HG03039 (cell line): Measurements from ENCODE around the gene SLC22A12.

Experiments used
- ATAC-seq: cut with Tn5 transposase; IDR thresholded peaks from one replicate; pipeline ENCODE4 v1.9.1; 2021; ENCODE audit warnings: mild to moderate bottlenecking, moderate library complexity; ENCODE audit not compliant: unreplicated experiment

Gene SLC22A12

DNA sequence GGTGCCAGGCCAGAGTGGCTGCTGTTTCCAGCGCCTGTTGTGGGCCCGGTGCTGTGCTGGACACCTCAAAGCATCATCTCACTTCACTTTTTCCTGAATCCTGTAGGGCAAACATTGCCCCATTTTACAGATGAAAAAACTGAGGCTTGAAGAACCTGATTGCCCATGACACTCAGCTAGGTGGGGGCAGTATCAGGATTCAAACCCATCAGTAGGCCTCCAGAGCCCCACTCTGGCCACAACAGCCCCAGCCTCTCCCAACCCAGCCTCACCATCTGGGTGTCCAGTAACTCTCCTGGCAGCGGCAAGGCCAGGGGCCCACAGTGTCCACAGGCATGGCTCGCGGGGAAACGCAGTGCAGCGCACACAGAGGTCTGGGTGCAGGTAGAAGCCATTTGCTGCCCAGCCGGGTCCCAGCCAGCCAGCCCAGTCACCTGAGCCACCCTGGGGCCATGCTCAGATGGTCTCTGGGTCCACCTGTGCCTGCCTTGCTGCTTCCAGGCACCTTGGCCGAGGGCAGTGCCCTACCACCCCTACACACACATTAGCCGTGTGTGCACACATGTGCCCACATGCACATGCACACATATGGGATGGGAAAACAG, 11.5 kb downstream of the SLC22A12 start:
- no peak for ATAC-seq

DNA sequence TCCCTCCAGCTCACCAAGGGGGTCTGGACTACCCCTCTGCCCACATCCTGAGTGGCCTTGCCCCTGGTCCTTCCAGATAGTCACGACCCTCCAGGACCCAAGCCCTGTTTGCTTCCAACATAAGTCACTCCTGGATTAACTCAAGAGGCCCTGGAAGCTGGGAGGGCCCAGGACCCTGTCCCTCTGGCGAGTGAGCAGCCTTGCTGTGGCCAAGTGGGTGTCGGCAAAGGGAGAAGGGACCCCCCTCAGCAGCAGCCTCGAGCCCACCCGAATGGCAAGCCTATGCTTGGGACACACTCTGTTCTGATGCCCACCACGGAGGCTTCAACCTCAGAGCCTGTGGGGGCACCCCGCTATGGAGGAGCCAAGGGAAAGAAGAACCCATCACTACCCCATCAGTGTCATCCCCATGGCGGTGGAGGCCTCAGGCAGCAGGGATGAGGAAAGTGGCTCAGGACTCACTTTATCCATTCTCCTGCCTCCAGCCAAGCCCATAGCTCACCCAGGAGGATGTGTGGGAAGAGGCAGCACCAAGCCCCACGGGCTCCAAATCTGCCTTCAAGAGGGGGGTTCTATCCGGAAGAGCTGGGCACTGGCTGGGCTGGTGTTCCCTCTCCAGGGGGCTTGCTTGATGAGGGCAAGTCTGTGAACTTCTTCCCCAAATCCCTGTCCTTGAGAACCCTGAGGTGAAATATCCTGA, 12.5 kb downstream of the SLC22A12 start:
- no peak for ATAC-seq

- ATAC-seq: no peak
Measured at GRCh38 chr11:64604458-64605243, 13.6 kb downstream of the SLC22A12 start.

DNA sequence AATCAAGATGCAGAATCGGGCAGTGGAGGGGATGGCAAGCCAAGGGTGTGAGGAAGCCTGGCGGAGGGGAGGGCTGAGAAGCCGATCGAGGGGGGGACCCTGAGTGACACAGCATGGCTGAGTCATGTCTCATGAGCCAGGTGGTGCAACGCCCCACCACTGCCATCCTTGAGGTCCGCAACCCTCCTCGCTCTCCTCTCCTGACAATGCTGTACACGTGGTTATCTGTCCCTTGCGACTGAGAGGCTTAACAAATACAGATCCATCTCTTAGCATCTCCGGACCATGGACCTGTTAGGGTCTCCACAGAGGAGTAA, 14.2 kb downstream of the SLC22A12 start:
- no peak for ATAC-seq

GRCh38 chr11:64605656-64606585, 14.9 kb downstream of the SLC22A12 start:
- ATAC-seq: no peak

- no peak for ATAC-seq
Measured at GRCh38 chr11:64606796-64607380, 15.9 kb downstream of the SLC22A12 start.

- ATAC-seq: no peak
Measured at GRCh38 chr11:64607381-64607985, 16.5 kb downstream of the SLC22A12 start.

- no peak for ATAC-seq
Measured at GRCh38 chr11:64608046-64608445, 17.0 kb downstream of the SLC22A12 start.

GRCh38 chr11:64608636-64609035, 17.6 kb downstream of the SLC22A12 start:
- no peak for ATAC-seq

GRCh38 chr11:64609436-64610047, 18.5 kb downstream of the SLC22A12 start:
- no peak for ATAC-seq

- no peak for ATAC-seq
Measured at GRCh38 chr11:64610596-64610995, 19.6 kb downstream of the SLC22A12 start.

GRCh38 chr11:64611176-64611575, 20.2 kb downstream of the SLC22A12 start:
- ATAC-seq: no peak

DNA sequence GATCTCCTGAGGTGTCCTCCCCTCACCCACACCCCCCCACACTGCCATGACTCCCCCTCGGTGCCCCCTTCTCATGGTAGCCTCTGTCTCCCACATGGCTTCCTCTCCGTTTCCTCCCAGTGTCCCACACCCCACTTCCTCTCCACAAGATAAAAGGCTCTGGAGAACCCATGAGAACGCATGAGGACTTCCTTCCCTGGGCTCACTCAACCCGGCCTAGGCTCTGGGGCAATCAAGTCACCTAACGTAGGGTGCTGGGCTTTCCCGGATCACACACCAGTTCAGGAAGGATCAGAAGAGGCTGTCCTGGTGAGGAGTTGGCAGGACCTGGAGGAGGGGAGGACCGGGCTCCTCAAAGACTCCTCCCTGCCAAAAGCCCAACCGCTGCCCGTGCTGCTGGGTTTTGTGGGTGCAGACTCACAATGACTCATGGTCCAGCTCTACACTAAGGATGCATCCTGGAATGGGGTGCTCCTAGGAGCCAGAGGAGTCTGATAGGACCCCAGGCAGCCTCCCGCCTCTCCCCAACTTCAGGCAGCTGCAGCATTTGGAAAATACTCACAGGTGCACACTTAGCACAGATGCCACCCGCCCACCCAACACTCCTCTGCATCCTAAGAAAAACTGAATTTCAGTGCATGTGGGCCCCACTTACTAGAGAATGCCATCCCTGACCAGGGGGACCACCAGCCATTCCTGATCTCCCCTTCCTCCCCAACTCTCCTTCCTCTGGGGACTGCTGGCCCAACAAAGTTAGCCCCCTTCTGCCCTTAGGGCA, 21.0 kb downstream of the SLC22A12 start:
- no peak for ATAC-seq

- no peak for ATAC-seq
Measured at GRCh38 chr11:64613648-64614047, 22.6 kb downstream of the SLC22A12 start.

DNA sequence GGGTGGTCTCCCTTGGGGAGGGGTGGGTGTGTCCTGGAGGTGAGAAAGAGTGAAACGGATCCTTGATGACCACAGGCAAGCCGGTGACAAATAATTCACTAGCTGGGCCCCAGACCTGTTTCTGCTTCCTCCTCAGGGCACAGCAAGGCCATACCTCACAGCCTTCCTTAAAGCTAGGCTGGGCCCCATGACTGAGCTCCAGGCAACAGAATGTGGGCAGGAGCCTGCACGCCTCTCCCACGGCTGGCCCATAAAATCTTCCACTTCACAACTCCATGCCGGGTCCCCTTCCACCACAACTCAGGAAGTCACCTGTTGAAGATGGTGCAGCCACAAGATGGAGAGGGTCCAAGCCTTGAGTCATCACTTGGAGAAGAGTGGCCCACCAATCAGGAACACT, 23.9 kb downstream of the SLC22A12 start:
- ATAC-seq: no peak

GRCh38 chr11:64616817-64617216, 25.8 kb downstream of the SLC22A12 start:
- no peak for ATAC-seq

DNA sequence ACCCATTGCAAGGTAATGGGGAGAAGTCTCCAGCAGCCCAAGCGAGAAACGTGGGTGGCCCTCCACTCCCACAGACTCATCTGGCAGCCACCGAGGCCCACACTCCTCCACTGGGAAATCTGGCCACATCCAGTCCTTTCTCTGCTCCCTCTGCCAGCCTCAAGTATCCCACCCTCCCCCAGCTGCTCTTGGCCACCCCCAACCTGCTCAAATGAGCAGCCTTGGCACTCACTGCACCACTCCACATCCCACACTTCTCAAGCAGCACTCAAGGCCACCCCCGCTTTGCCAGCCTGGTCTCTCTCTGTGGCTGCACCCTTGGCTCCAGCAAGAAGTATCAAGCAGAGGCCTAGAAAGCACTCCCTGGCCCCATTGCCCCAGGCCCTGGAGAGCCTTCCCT, 28.2 kb downstream of the SLC22A12 start:
- no peak for ATAC-seq

- no peak for ATAC-seq
Measured at GRCh38 chr11:64619811-64620380, 28.9 kb downstream of the SLC22A12 start.
